Testis (tissue), 2 donors: ENCODE results near the gene SLC2A1.

Source experiments
- CTCF ChIP-seq, 3 experiments: fragments of 450-650 bp in 2 of 3; fragments of 200-600 bp in 1 of 3; sonication (generic) in 1 of 3; IDR thresholded peaks; one replicate each; pipeline ENCODE4 v1.5.1; 2016 to 2019; ENCODE audit warnings: antibody characterized with exemption in 3 of 3, mild to moderate bottlenecking in 2 of 3, moderate library complexity in 1 of 3
- POLR2A ChIP-seq: fragments of 450-650 bp; IDR thresholded peaks from one replicate; pipeline ENCODE4 v1.6.1; 2017; ENCODE audit warnings: antibody characterized with exemption, mild to moderate bottlenecking, moderate library complexity

GRCh38 chr1:42926879-42927242, 31.8 kb downstream of the SLC2A1 start:
- TF ChIP-seq CTCF (IDR thresholded peaks at IDR 0.05): no peak
- TF ChIP-seq POLR2A: no peak
